Measurements from ENCODE around the gene ANXA2R. TPM values are rescaled to one million over a fixed set of nuclear protein-coding genes. Genes with fewer than 3 reads are reported as not detected.

The ANXA2R gene
- total and polyA plus RNA-seq, 9 of the 15 experiments (the other 6 are each of a cell fraction or from before 2014, with no cell fraction given), result 2.1 to 4.8 (median 3.4) TPM

DNA sequence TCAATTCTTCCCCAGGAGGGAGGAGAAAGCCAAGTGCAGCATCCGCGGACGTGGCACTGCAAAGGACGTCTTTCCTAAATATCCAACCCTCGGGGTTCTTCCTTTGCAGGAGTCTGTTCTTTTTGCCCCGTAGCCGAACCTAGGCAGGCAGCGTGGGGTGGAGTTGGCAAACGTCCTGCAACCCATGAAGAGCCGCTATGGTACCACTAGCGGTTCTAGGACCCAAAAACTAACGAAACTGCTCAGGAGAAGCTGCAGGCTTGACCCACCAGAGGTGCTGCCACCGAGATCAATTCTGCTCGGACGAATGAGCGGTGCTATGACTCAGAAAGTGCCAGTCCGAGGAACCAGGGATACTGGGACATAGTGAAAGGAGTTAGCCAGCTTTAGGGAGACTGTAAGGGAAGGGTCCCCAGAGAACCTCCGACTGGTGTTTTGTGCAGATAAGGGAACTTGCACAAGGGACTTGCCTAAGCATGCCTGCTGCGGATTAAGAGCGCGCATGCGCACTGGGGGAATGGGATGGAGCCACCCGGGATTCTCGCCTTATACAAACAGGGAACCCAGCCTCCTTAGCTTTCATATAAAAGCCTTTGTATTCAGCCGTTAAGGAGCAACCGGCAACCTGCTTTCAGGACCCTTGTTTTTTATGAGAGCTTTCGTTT is 32.7 kb downstream of the ANXA2R start (continued):
- TF ChIP-seq, protein P1, sequence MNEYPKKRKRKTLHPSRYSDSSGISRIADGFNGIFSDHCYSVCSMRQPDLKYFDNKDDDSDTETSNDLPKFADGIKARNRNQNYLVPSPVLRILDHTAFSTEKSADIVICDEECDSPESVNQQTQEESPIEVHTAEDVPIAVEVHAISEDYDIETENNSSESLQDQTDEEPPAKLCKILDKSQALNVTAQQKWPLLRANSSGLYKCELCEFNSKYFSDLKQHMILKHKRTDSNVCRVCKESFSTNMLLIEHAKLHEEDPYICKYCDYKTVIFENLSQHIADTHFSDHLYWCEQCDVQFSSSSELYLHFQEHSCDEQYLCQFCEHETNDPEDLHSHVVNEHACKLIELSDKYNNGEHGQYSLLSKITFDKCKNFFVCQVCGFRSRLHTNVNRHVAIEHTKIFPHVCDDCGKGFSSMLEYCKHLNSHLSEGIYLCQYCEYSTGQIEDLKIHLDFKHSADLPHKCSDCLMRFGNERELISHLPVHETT (CRISPR knock-in tag; conservative IDR thresholded peaks at IDR 0.05 in 1 of 2, IDR thresholded peaks at IDR 0.05 in 1 of 2), result no peak
- no peak for TF ChIP-seq TRIM28 (IDR thresholded peaks at IDR 0.05)
- TF ChIP-seq PYGO2 (tag; IDR thresholded peaks at IDR 0.05), result no peak
- TF ChIP-seq, protein P2, sequence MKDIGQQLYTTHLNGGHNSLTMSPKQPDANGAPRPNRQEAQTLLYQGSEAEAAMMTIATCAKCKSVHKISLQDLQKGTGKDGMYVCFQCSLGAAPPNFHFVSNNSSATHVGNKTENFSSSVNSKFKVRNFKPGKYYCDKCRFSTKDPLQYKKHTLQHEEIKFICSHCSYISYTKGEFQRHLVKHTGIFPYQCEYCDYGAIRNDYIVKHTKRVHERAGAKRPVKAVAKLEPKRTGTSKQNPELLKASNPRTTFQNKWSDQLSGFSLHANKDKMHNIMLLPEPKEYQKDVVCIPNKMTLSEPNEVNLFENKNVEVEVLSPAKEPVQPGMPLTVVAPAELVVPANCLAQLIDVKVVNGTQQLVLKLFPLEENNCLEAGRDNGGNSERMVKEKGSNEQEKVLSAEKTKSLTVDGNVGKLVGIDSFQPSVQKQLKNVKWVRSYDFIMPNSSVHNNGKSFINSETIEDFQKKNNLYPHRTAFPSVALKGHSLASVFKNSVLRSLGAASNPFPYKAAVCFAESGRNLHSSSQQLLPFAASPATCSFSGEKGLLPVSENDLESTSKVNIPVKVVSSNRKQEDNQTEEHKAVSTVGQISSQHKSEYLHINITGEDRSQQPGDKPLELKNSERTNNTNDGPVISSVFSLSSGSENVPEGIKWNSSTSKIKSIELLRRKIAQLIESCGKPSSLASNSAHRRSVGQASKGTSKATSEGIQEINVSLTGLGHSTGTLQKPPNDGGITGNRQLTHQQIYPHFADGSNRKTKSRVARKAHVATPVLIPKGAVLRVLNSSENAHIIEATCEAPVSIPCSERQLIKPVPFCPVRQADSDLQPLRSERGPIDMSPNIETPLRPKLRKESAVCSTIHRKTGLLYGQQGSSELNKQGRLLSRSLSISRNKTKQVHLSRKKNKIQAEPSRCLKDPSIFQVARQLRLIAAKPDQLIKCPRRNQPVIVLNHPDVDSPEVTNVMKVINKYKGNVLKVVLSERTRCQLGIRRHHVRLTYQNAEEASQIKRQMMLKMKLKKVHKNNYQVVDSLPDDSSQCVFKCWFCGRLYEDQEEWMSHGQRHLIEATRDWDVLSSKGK (CRISPR knock-in tag; IDR thresholded peaks at IDR 0.05), result no peak
- no peak for TF ChIP-seq HDAC6 (IDR thresholded peaks at IDR 0.05; ENCODE audit: low read depth, low read length)
- no peak for TF ChIP-seq MCM7 (IDR thresholded peaks at IDR 0.05)
- no peak for TF ChIP-seq MCM2 (IDR thresholded peaks at IDR 0.05; ENCODE audit: low read depth)
- TF ChIP-seq MTA2 (IDR thresholded peaks at IDR 0.05; ENCODE audit: low read depth), result peak; percentile 85
- TF ChIP-seq TARDBP (IDR thresholded peaks at IDR 0.05), result 0 out of 2 replicates have a peak, but pooled peaks have one; percentile 34
- TF ChIP-seq MEF2D (tag; conservative IDR thresholded peaks at IDR 0.05; ENCODE audit: low read depth), result no peak; the same call in 1 of the 2 replicates
- TF ChIP-seq, protein P3, sequence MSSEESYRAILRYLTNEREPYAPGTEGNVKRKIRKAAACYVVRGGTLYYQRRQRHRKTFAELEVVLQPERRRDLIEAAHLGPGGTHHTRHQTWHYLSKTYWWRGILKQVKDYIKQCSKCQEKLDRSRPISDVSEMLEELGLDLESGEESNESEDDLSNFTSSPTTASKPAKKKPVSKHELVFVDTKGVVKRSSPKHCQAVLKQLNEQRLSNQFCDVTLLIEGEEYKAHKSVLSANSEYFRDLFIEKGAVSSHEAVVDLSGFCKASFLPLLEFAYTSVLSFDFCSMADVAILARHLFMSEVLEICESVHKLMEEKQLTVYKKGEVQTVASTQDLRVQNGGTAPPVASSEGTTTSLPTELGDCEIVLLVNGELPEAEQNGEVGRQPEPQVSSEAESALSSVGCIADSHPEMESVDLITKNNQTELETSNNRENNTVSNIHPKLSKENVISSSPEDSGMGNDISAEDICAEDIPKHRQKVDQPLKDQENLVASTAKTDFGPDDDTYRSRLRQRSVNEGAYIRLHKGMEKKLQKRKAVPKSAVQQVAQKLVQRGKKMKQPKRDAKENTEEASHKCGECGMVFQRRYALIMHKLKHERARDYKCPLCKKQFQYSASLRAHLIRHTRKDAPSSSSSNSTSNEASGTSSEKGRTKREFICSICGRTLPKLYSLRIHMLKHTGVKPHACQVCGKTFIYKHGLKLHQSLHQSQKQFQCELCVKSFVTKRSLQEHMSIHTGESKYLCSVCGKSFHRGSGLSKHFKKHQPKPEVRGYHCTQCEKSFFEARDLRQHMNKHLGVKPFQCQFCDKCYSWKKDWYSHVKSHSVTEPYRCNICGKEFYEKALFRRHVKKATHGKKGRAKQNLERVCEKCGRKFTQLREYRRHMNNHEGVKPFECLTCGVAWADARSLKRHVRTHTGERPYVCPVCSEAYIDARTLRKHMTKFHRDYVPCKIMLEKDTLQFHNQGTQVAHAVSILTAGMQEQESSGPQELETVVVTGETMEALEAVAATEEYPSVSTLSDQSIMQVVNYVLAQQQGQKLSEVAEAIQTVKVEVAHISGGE (CRISPR knock-in tag; IDR thresholded peaks at IDR 0.05), result no peak; a peak in 2 of 6 replicates
- TF ChIP-seq XRCC5 (IDR thresholded peaks at IDR 0.05; ENCODE audit: low read depth, low read length), result no peak

Data from K562 (cell line).